Measurements from ENCODE around the gene DPAGT1.

DNA sequence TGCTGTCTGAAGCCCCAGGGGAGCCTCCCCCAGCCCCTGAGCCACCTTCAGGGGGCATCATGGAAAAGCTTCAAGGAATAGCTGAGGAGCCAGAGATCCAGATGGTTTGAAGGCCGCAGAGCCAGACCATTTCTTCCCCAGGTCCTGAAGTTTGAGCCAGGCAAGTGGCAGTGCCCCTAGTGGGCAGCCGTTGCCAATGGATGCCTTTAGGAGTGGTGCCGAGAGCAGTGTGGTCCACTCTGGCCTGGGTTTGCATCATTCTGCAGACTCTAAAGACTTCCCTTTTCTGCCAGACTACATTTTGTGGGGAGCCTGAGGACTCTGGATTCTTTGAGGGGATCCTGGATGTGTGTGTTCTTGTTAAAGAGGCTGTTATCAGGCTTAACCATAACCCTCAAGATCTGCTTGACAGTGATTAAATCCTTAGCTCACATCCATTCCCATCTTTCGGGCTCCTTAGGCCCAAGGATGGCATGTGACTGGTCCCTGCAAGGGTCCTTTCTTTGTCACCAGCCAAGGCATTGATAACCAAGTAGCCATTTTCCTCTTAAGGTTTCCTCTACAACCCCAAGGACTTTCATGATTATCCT is 32.8 kb upstream of the DPAGT1 start:
- TF ChIP-seq POLR2A (IDR thresholded peaks at IDR 0.05): no peak
- TF ChIP-seq, protein P1, sequence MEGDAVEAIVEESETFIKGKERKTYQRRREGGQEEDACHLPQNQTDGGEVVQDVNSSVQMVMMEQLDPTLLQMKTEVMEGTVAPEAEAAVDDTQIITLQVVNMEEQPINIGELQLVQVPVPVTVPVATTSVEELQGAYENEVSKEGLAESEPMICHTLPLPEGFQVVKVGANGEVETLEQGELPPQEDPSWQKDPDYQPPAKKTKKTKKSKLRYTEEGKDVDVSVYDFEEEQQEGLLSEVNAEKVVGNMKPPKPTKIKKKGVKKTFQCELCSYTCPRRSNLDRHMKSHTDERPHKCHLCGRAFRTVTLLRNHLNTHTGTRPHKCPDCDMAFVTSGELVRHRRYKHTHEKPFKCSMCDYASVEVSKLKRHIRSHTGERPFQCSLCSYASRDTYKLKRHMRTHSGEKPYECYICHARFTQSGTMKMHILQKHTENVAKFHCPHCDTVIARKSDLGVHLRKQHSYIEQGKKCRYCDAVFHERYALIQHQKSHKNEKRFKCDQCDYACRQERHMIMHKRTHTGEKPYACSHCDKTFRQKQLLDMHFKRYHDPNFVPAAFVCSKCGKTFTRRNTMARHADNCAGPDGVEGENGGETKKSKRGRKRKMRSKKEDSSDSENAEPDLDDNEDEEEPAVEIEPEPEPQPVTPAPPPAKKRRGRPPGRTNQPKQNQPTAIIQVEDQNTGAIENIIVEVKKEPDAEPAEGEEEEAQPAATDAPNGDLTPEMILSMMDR (IDR thresholded peaks at IDR 0.05): peak in 2 of 3 experiments; percentile 33 to 51
